ENCODE data around the gene SLC22A24. TPM values are rescaled to one million over a fixed set of nuclear protein-coding genes. Genes with fewer than 3 reads are reported as not detected.

SLC22A24 gene, protein sequence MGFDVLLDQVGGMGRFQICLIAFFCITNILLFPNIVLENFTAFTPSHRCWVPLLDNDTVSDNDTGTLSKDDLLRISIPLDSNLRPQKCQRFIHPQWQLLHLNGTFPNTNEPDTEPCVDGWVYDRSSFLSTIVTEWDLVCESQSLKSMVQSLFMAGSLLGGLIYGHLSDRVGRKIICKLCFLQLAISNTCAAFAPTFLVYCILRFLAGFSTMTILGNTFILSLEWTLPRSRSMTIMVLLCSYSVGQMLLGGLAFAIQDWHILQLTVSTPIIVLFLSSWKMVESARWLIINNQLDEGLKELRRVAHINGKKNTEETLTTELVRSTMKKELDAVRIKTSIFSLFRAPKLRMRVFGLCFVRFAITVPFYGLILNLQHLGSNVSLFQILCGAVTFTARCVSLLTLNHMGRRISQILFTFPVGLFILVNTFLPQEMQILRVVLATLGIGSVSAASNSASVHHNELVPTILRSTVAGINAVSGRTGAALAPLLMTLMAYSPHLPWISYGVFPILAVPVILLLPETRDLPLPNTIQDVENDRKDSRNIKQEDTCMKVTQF
- total RNA-seq (not detected), polyA plus RNA-seq (not detected)
- long read RNA-seq, donor 1, result 0 reads
- long read RNA-seq, donor 2, result 0 reads
- long read RNA-seq, donor 3, result 0 reads
- long read RNA-seq, donor 4, result 0 reads
- long read RNA-seq, donor 5, result 0 reads
- long read RNA-seq, donor 6, result 0 reads
- long read RNA-seq, donor 7, result 0 reads
- long read RNA-seq, donor 8, result 0 reads
- long read RNA-seq, donor 9, result 0 reads
- long read RNA-seq, donor 10, result 0 reads

DNA sequence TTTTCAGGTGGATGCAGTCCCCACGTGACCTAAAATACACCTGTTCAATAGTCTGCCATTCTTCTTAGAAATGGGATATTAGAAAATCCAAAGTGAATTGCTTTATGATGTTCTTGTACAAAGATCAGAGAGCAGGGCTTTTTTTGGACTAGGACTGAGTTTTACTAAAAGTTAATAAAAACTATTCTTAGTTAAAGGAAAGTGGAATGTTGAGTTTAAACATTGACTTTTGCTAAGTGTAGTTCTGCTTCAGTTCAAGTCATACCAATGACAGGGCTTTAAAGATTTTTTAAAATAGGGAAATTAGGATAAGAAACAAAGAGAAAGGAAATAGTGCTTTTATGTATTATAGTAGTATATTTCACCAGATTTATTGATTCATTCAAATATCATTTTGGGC, at the start of gene SLC22A24:
Gene SLC22A24, minus strand, starts transcription at position 101 of the 400 bp plus-strand sequence. CDS start 442 bp downstream, outside the sequence.
- 72 to 90% (median 81%) methylated on average over 1 of the region's 1 CpG for WGBS, 5 donors
- Histone ChIP-seq H3K4me3 (no peak within 1 kb of the TSS), H3K9me3 (no peaks in the 10 kb centered on the region), H3K4me1 (no peaks in the 10 kb centered on the region), H3K27me3 (peaks cover 0 to 6% (median 0%) of the 10 kb centered on the region in 3 donors), H3K36me3 (no peaks in the 10 kb centered on the region), H3K27ac (no peak within 1 kb of the TSS)
- TF ChIP-seq, protein P1, sequence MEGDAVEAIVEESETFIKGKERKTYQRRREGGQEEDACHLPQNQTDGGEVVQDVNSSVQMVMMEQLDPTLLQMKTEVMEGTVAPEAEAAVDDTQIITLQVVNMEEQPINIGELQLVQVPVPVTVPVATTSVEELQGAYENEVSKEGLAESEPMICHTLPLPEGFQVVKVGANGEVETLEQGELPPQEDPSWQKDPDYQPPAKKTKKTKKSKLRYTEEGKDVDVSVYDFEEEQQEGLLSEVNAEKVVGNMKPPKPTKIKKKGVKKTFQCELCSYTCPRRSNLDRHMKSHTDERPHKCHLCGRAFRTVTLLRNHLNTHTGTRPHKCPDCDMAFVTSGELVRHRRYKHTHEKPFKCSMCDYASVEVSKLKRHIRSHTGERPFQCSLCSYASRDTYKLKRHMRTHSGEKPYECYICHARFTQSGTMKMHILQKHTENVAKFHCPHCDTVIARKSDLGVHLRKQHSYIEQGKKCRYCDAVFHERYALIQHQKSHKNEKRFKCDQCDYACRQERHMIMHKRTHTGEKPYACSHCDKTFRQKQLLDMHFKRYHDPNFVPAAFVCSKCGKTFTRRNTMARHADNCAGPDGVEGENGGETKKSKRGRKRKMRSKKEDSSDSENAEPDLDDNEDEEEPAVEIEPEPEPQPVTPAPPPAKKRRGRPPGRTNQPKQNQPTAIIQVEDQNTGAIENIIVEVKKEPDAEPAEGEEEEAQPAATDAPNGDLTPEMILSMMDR (IDR thresholded peaks at IDR 0.05), result no peak
- intact Hi-C loops (cut with DNase I; ENCODE audit: low total_unique reads), result no loop called here
- DNase-seq, result no peak

DNA sequence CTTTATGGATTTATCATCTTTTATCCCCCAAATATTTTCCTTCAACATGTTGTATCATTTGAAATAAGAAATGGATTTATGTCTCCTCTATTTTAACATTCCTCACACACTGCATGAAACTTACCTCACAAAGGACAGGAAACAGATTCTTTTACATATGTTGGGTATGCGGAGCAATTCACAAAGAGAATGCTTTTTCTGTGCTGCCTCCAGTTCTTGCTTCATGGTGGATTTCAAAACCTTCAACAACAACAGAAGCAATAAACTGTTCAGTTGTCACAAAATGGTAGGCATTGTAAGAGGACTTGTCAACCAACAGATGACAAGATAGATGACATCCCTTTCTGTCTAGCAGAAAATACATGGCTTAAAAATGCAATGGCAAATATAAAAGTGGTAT, 36.5 kb upstream of the SLC22A24 start:
- WGBS, 5 donors, result 85 to 95% (median 87%) methylated on average over 1 of the region's 1 CpG
- peaks cover 0 to 12% (median 6%) of the 10 kb centered on the region in 4 donors for H3K9me3 ChIP-seq
- H3K27me3 ChIP-seq, result peaks cover 0 to 5% (median 0%) of the 10 kb centered on the region in 3 donors
- no peak for DNase-seq
- H3K36me3 ChIP-seq, result no peaks in the 10 kb centered on the region
- H3K4me1 ChIP-seq, result no peaks in the 10 kb centered on the region
- H3K27ac ChIP-seq, result no peak overlapping the region
- TF ChIP-seq POLR2A (IDR thresholded peaks at IDR 0.05) (no peak), POLR2AphosphoS5 (IDR thresholded peaks at IDR 0.05) (no peak), EP300 (IDR thresholded peaks at IDR 0.05) (no peak)
- TF ChIP-seq, protein P1 (IDR thresholded peaks at IDR 0.05), result no peak
- intact Hi-C loops (cut with DNase I; ENCODE audit: low total_unique reads), result no loop called here
- no peak overlapping the region for H3K4me3 ChIP-seq

DNA sequence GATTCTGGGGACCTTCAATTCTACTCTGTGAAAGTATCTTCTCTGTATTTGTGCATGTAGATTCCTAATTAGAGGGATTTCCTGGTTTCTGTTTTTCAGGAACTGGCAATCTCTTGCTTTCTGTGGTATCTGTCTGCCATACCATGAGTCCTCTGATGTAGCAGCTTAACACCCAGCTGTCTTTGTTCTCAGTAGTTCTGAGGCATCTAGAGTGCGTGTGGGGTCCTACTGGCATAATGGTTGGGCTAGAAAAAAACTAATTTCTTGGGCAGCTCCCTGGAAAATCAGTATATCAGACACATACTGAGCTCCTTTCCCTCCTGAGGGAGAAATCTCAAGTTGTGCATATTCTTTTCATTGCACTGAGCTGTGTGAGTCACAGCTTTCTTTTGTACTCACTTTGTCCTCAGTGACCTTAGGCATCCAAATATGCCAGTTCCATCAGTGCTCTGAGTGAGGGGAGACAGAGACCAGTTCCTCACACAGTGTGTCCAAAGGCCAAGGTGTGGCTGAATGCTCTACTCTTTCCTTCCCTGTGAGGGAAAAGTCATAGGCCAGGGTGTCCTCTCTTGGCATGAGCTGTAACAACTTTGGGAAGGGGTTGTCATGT, 35.5 kb upstream of the SLC22A24 start:
- DNase-seq, result no peak
- H3K4me1 ChIP-seq, result no peaks in the 10 kb centered on the region
- intact Hi-C loops (cut with DNase I; ENCODE audit: low total_unique reads), result no loop called here
- WGBS, 5 donors, result 28 to 58% (median 43%) methylated on average over 1 of the region's 1 CpG
- H3K4me3 ChIP-seq, result no peak overlapping the region
- TF ChIP-seq EP300 (IDR thresholded peaks at IDR 0.05) (no peak), POLR2A (IDR thresholded peaks at IDR 0.05) (no peak), POLR2AphosphoS5 (IDR thresholded peaks at IDR 0.05) (no peak)
- TF ChIP-seq, protein P1 (IDR thresholded peaks at IDR 0.05), result no peak
- H3K27me3 ChIP-seq, result peaks cover 0 to 5% (median 0%) of the 10 kb centered on the region in 3 donors
- no peak overlapping the region for H3K27ac ChIP-seq
- H3K9me3 ChIP-seq, result peaks cover 0 to 12% (median 6%) of the 10 kb centered on the region in 4 donors
- no peaks in the 10 kb centered on the region for H3K36me3 ChIP-seq

DNA sequence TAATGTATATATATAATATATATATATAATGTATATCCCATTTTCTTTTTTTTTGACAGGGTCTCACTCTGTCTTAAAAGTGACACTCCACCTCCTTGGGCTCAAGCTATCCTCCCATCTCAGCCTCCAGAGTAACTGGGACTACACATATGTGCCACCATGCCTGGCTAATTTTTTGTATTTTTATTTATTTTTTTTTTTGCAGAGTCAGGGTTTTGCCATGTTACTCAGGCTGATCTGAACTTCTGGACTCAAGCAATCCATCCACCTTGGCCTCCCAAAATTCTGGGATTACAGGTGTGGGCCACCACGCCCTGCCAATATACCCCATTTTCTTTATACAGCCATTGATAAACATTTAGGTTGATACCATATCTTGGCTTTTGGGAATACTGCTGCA, 33.9 kb upstream of the SLC22A24 start:
- TF ChIP-seq POLR2A (IDR thresholded peaks at IDR 0.05) (no peak), EP300 (IDR thresholded peaks at IDR 0.05) (no peak), POLR2AphosphoS5 (IDR thresholded peaks at IDR 0.05) (no peak)
- TF ChIP-seq, protein P1 (IDR thresholded peaks at IDR 0.05), result no peak
- Histone ChIP-seq H3K4me3 (no peak overlapping the region), H3K9me3 (peaks cover 0 to 12% (median 9%) of the 10 kb centered on the region in 4 donors), H3K36me3 (no peaks in the 10 kb centered on the region), H3K4me1 (no peaks in the 10 kb centered on the region), H3K27ac (no peak overlapping the region), H3K27me3 (peaks cover 0 to 5% (median 0%) of the 10 kb centered on the region in 3 donors)
- WGBS, 5 donors, result 69 to 83% (median 81%) methylated on average over 1 of the region's 1 CpG
- intact Hi-C loops (cut with DNase I; ENCODE audit: low total_unique reads), result no loop called here
- DNase-seq, result no peak

Measured in stomach (tissue), 19 donors.